Left cardiac atrium (tissue), 4 donors: ENCODE measurements around the gene HK1. TPM values are rescaled to one million over a fixed set of nuclear protein-coding genes. Genes with fewer than 3 reads are reported as not detected.

ENCODE experiments used
- ATAC-seq, 2 donors: fragments of 200-7000 bp; cut with Tn5 transposase; one replicate each; pipeline ENCODE4 v1.9.1; 2020; ENCODE audit warnings: mild to moderate bottlenecking in 2 of 2, moderate library complexity in 2 of 2
- DNase-seq: peaks from one replicate; pipeline ENCODE4 v3.0.0-alpha.2; 2020
- intact Hi-C, 2 donors: fragments of 100-400 bp; cut with DNase I; formaldehyde crosslinking; loops; one replicate each; pipeline versions ENCODE4 v1.14.1 to v1.15.1; 2022 to 2023
- total RNA-seq, 2 donors: library from RNA; stranded (reverse); fragmentation: NEBNext Ultra II Directional; extraction: Animal tissue kit (Norgen Biotek cat#: 25700); gene quantifications; one replicate each; pipeline ENCODE4 v1.2.1, GENCODE V29; 2021
- donor health status: DM: no; HTN: yes; CAD: no.
- donor health status: DM: no; HTN: yes; CAD: no; lungs with severe emphysema.
- donor health status: DM: yes; HTN: yes; CAD: no.
- donor health status: Dilated cardiomyopathy.

Gene HK1
- total RNA-seq, 2 donors from 2014 or later, result 188 to 274 TPM

GRCh38 chr10:69379800-69380199, 101.5 kb downstream of the HK1 start:
- DNase-seq (no peak), ATAC-seq (no peak)
- intact Hi-C loops, result loop anchor here in 1 of 2 donors (5.0 kb wide), 1 partner anchor 47 kb away; no protein-coding TSS in a partner anchor

- ATAC-seq (peak in 1 of 2 donors; percentile 72), DNase-seq (no peak)
- intact Hi-C loops, result no loop called here
Measured at GRCh38 chr10:69382382-69383117, 104.3 kb downstream of the HK1 start.

GRCh38 chr10:69383558-69383957, 105.3 kb downstream of the HK1 start:
- DNase-seq (peak; percentile 45), ATAC-seq (peak; percentile 62 to 86)
- intact Hi-C loops, result no loop called here

DNA sequence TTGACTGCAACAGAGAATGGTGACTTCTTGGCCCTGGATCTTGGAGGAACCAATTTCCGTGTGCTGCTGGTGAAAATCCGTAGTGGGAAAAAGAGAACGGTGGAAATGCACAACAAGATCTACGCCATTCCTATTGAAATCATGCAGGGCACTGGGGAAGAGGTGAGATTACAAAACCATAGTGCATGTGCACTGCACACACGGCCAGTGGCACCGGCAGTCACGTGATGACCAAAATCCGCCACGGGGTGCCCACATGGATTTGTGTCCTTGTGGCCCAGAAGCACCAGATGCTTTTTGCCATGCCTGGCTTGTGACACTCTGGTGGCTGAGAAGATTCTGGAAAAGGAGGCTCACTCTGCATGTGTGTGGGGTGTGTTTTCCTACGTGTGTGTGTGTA, 106.0 kb downstream of the HK1 start:
- intact Hi-C loops, result no loop called here
- DNase-seq (no peak), ATAC-seq (peak in 1 of 2 donors; percentile 51)

GRCh38 chr10:69385454-69386350, 107.4 kb downstream of the HK1 start:
- intact Hi-C loops, result no loop called here
- DNase-seq (no peak), ATAC-seq (no peak)

DNA sequence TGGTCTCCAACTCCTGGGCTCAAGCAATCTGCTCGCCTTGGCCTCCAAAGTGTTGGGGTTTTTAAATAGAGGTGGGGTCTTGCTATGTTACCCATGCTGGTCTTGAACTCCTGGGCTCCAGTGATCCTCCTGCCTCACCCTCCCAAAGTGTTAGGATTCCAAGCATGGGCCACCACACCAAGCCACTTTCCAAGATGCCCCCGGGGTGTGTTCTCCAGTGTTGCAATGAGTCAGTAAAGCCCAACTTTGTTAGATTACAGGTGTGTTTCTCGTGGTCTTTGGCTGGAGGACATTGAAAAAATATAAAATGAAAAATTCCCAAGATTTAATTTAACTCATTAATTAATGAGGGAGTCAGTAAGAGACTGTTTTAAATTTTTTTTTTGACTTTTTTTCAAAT, 109.2 kb downstream of the HK1 start:
- no peak for ATAC-seq

GRCh38 chr10:69388488-69388887, 110.2 kb downstream of the HK1 start:
- ATAC-seq, result no peak
- DNase-seq, result no peak
- intact Hi-C loops, result no loop called here

More for the DNA sequence above, 109.2 kb downstream of the HK1 start:
- no peak for DNase-seq
- intact Hi-C loops, result no loop called here

DNA sequence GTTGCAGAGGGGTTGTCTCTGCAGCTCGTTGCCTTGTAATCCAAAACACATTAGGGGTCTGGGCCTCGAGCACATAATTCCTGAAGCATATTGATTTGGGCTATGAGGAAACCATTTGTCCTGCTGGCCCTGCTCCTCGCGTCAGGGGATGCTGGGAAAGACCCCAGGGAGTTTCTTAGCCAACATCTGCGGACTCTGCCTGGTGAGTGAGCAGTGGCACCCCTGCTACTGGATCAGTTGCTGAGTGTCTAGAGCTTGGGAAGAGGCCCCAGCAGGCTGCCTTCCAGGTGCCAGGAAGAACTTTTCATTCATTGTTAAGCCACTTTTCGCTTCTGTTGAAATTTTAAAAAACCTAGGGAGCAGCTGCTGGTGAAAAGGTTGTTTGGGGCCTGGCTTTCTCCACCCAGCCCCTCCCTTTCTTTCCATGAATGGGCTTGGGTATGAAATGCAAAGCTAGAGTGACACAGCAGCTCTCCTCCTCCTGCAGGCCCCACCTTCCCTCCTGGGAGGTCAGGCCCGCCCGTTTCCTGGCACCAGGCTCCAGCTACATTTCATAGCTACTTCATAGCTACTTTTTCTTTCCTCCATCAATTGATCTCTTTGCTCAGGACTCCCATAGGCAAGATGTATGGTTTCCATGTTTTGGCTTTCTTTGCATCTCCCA, 111.7 kb downstream of the HK1 start:
- ATAC-seq (peak; percentile 58 to 73), DNase-seq (peak; percentile 52)
- intact Hi-C loops, result loop anchor here in 1 of 2 donors (10.0 kb wide), 1 partner anchor 385 kb away; no protein-coding TSS in a partner anchor

GRCh38 chr10:69391158-69391557, 112.9 kb downstream of the HK1 start:
- DNase-seq, result no peak
- peak; percentile 48 to 53 for ATAC-seq
- intact Hi-C loops, result loop anchor here in 1 of 2 donors (10.0 kb wide), 1 partner anchor 386 kb away; no protein-coding TSS in a partner anchor

GRCh38 chr10:69392481-69393000, 114.2 kb downstream of the HK1 start:
- intact Hi-C loops, result loop anchor here (1.0 to 10.0 kb wide), 3 partner anchors 154 to 388 kb away; no protein-coding TSS in a partner anchor
- ATAC-seq, result peak; percentile 88
- peak; percentile 89 for DNase-seq

- intact Hi-C loops, result loop anchor here in 1 of 2 donors (10.0 kb wide), 1 partner anchor 389 kb away; no protein-coding TSS in a partner anchor
Measured at GRCh38 chr10:69394020-69394419, 115.7 kb downstream of the HK1 start.

GRCh38 chr10:69397972-69398371, 119.7 kb downstream of the HK1 start:
- ATAC-seq (peak; percentile 45 to 53), DNase-seq (no peak)
- intact Hi-C loops, result loop anchor here in 1 of 2 donors (10.0 kb wide), 1 partner anchor 393 kb away; no protein-coding TSS in a partner anchor

More at GRCh38 chr10:69394020-69394419, 115.7 kb downstream of the HK1 start:
- no peak for DNase-seq
- no peak for ATAC-seq

DNA sequence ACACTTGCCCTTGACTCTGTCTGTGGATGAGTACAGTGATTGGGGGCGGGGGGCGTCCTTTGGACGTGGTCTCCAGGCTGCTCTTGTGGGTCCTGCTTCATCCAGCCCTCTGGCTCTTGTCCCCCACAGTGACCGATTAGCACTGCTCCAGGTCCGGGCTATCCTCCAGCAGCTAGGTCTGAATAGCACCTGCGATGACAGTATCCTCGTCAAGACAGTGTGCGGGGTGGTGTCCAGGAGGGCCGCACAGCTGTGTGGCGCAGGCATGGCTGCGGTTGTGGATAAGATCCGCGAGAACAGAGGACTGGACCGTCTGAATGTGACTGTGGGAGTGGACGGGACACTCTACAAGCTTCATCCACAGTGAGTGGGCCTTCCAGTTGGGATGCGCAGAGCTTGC, 120.2 kb downstream of the HK1 start:
- intact Hi-C loops, result loop anchor here in 1 of 2 donors (10.0 kb wide), 1 partner anchor 394 kb away; no protein-coding TSS in a partner anchor
- peak; percentile 7 to 30 for ATAC-seq
- DNase-seq, result no peak

DNA sequence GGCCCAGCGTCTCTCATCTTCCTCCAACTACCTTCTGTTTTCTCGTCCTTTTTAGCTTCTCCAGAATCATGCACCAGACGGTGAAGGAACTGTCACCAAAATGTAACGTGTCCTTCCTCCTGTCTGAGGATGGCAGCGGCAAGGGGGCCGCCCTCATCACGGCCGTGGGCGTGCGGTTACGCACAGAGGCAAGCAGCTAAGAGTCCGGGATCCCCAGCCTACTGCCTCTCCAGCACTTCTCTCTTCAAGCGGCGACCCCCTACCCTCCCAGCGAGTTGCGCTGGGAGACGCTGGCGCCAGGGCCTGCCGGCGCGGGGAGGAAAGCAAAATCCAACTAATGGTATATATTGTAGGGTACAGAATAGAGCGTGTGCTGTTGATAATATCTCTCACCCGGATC, 122.6 kb downstream of the HK1 start:
- ATAC-seq, result no peak
- DNase-seq, result no peak
- intact Hi-C loops, result no loop called here

- DNase-seq (no peak), ATAC-seq (no peak)
- intact Hi-C loops, result no loop called here
Measured at GRCh38 chr10:69401416-69401815, 123.1 kb downstream of the HK1 start.

GRCh38 chr10:69402386-69402785, 124.1 kb downstream of the HK1 start:
- no peak for DNase-seq
- no peak for ATAC-seq
- intact Hi-C loops, result no loop called here

DNA sequence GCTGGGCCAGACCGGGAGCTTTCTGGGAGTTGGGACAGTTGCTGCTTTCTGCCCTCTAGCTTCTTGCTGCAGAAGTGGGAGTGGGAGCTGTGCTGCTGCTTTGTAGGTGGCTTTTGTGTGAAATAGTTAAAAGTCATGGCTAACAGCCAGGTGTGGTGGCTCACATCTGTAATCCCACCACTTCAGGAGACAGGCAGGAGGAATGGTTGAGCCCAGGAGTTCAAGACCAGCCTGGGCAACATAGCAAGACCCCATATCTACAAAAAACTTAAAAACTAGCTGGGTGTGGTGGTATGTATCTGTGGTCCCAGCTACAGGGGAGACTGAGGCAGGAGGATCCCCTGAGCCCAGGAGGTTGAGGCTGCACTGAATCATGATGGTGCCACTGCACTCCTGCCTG, 124.8 kb downstream of the HK1 start:
- DNase-seq (no peak), ATAC-seq (no peak)
- intact Hi-C loops, result no loop called here

DNA sequence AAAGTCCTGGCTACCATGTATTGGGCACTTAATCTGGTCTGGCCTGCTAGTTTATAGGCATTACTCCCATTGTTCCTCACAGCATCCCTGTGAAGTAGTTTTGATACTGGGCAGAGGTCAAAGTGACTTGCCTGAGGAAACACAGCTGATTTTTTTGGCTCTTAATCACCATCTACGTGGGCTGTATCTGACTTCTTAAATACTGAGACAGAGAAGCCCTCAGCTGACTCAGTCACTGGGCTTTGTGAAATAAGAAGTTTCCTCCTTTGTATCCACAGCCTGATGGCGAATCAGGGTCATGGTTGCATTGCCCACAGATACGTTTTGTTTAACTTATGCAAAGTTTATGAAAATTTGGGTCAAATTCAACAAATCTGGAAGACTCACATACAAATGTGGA, 125.2 kb downstream of the HK1 start:
- peak in 1 of 2 donors; percentile 2 for ATAC-seq
- intact Hi-C loops, result no loop called here
- peak; percentile 20 for DNase-seq

DNA sequence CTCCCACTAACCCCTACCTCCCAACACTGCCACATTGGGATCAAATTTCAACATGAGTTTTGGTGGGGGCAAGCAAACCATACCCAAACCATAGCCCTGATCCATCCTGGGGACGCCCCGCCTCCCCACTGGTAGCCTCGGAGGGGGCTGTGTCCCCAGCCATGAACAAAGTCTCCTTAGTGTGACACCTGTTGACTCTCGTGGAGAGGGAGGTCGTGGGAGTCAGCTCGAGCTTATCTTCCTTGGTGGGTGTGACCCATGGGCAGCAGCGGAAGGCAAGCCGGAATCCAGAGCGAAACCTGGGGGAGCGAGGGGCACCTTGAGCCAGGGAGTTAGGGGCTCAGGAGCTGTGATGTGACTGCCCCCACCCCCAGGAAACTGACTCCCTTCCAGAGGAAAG, 126.5 kb downstream of the HK1 start:
- no peak for ATAC-seq

More for the DNA sequence above, 126.5 kb downstream of the HK1 start:
- DNase-seq, result peak; percentile 14
- intact Hi-C loops, result no loop called here
